HepG2 (cell line): Measurements from ENCODE around the gene LDAH. TPM values are rescaled to one million over a fixed set of nuclear protein-coding genes. Genes with fewer than 3 reads are reported as not detected.

ENCODE experiments used
- AGO1 ChIP-seq: fragments of 200-400 bp; formaldehyde crosslinking; IDR thresholded peaks from 2 replicates; pipeline ENCODE4 v1.6.1; 2017; ENCODE audit warnings: mild to moderate bottlenecking, low read depth, low read length, moderate library complexity; ENCODE audit not compliant: poor library complexity, severe bottlenecking
- ASH2L ChIP-seq: fragments of 300-600, 200-600 bp; sonication (generic); IDR thresholded peaks from 2 replicates; pipeline ENCODE4 v1.7.0; 2017; ENCODE audit warnings: low read depth, mild to moderate bottlenecking, moderate library complexity, mixed read lengths, low read length; ENCODE audit not compliant: insufficient read length
- ATF1 ChIP-seq: IDR thresholded peaks from 2 replicates; pipeline ENCODE4 v1.6.1; 2016; ENCODE audit warnings: mild to moderate bottlenecking, control low read depth
- ELF1 ChIP-seq: sonication (generic); formaldehyde crosslinking; IDR thresholded peaks from 2 replicates; pipeline ENCODE4 v1.4.0; 2020; ENCODE audit warnings: missing genetic modification reagents
- HIVEP1 ChIP-seq: sonication (generic); formaldehyde crosslinking; IDR thresholded peaks from 2 replicates; pipeline ENCODE4 v1.4.0; 2020; ENCODE audit warnings: mild to moderate bottlenecking, missing genetic modification reagents
- HNF1B ChIP-seq: sonication (generic); formaldehyde crosslinking; IDR thresholded peaks from 2 replicates; pipeline ENCODE4 v1.5.1; 2020; ENCODE audit warnings: mild to moderate bottlenecking, moderate library complexity, missing genetic modification reagents
- ISL2 ChIP-seq: sonication (generic); formaldehyde crosslinking; IDR thresholded peaks from 2 replicates; pipeline ENCODE4 v1.5.0; 2020; ENCODE audit warnings: missing genetic modification reagents
- MED1 ChIP-seq: sonication (generic); formaldehyde crosslinking; IDR thresholded peaks from 2 replicates; pipeline ENCODE4 v1.4.0; 2020; ENCODE audit warnings: missing genetic modification reagents
- MIER3 ChIP-seq: IDR thresholded peaks from 2 replicates; pipeline ENCODE4 v1.6.1; 2016; ENCODE audit warnings: missing compliant biosample characterization, borderline replicate concordance
- MTA1 ChIP-seq: sonication (generic); formaldehyde crosslinking; IDR thresholded peaks from 2 replicates; pipeline ENCODE4 v1.4.0; 2020; ENCODE audit warnings: missing genetic modification reagents, mild to moderate bottlenecking, borderline replicate concordance
- MYC ChIP-seq: sonication (generic); formaldehyde crosslinking; IDR thresholded peaks from 2 replicates; pipeline ENCODE4 v1.9.0; 2021; ENCODE audit warnings: missing genetic modification reagents, borderline replicate concordance
- NCOR1 ChIP-seq: fragments of 200-600 bp; sonication (generic); IDR thresholded peaks from 2 replicates; pipeline ENCODE4 v1.7.0; 2017; ENCODE audit warnings: antibody characterized with exemption, low read length, borderline replicate concordance
- REPIN1 ChIP-seq: sonication (generic); formaldehyde crosslinking; IDR thresholded peaks from 2 replicates; pipeline ENCODE4 v1.8.0; 2022; ENCODE audit warnings: missing genetic modification reagents, low read depth, mild to moderate bottlenecking, borderline replicate concordance
- SIX1 ChIP-seq: sonication (generic); formaldehyde crosslinking; IDR thresholded peaks from 2 replicates; pipeline ENCODE4 v1.4.0; 2020; ENCODE audit warnings: missing genetic modification reagents, borderline replicate concordance
- SRSF1 ChIP-seq: fragments of 200-400 bp; formaldehyde crosslinking; optimal IDR thresholded peaks from 2 replicates; pipeline ENCODE3; 2017; ENCODE audit warnings: mild to moderate bottlenecking, low read depth, low read length, moderate library complexity
- TBL1XR1 ChIP-seq: fragments of 150-350 bp; IDR thresholded peaks from 2 replicates; pipeline ENCODE4 v1.6.1; 2014; ENCODE audit warnings: borderline replicate concordance, low read length; ENCODE audit not compliant: partially characterized antibody
- ZBTB34 ChIP-seq: sonication (generic); formaldehyde crosslinking; IDR thresholded peaks from 2 replicates; pipeline ENCODE4 v1.8.0; 2022; ENCODE audit warnings: mild to moderate bottlenecking, missing genetic modification reagents
- ZNF317 ChIP-seq: sonication (generic); formaldehyde crosslinking; IDR thresholded peaks from 2 replicates; pipeline ENCODE4 v1.5.0; 2020; ENCODE audit warnings: mild to moderate bottlenecking, missing genetic modification reagents
- ZNF609 ChIP-seq: sonication (generic); formaldehyde crosslinking; IDR thresholded peaks from 2 replicates; pipeline ENCODE4 v1.4.0; 2020; ENCODE audit warnings: mild to moderate bottlenecking, missing genetic modification reagents, borderline replicate concordance
- ZNF775 ChIP-seq: sonication (generic); formaldehyde crosslinking; IDR thresholded peaks from 2 replicates; pipeline ENCODE4 v1.4.0; 2020; ENCODE audit warnings: missing genetic modification reagents, mild to moderate bottlenecking, moderate library complexity, borderline replicate concordance
- polyA plus RNA-seq, 8 experiments: library from polyadenylated mRNA; depleted of rRNA in 3 of 8; stranded (reverse) in 7 of 8; unstranded in 1 of 8; fragments of >200 nt; fragmentation: Illumina TruSeq in 4 of 8; extraction: Trizol in 4 of 8; gene quantifications; 2 replicates each; pipeline versions ENCODE4 v1.2.1 to v1.2.3, GENCODE V29; 2011 to 2016; ENCODE audit warnings: low read depth in 4 of 8, missing spikeins in 1 of 8, mixed read lengths in 1 of 8; ENCODE audit not compliant: insufficient read depth in 1 of 8
- total RNA-seq, 5 experiments: library from RNA; depleted of rRNA; stranded (reverse); fragments of >200 nt; fragmentation: Illumina TruSeq; extraction: Trizol; gene quantifications; 2 replicates each; pipeline ENCODE4 v1.2.3, GENCODE V29; 2016; ENCODE audit warnings: low read depth in 1 of 5
- TF ChIP-seq, protein P1 (sequence below): IDR thresholded peaks from 2 replicates; pipeline ENCODE4 v1.6.1; 2016; ENCODE audit warnings: missing compliant biosample characterization, missing genetic modification reagents, borderline replicate concordance

LDAH gene
- total and polyA plus RNA-seq, 2 of the 13 experiments (the other 11 are each of a cell fraction or from before 2014, with no cell fraction given), result 28.8 to 46.2 TPM

DNA sequence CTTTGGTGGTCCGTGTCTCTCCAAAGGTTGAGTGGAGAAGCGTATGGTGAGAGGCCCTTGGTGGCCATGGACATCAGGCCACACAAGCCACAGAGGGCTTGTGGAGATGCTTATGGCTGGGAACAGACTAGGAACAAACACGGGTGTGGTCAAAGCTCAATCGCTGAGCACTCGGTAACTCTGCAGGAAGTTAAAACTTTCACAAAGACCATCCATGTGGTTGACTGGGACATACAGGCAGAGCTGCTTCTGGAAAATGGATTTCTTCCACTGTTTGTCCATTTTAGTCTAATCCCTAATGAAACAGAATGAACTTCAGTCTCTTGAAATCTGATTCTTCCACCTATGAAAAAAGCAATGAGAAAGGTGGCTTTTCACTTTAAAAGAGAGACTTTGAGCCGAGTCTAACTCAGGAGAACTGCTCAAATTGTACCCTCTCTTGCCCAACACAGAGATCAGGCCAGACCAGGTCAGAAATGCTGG, 138.3 kb downstream of the LDAH start (continued):
- TF ChIP-seq HNF1B (CRISPR knock-in tag) (peak; percentile 59), TBL1XR1 (no peak), AGO1 (no peak), ELF1 (CRISPR knock-in tag) (0 out of 2 replicates have a peak, but pooled peaks have one; percentile 25), ATF1 (CRISPR knock-in tag) (0 out of 2 replicates have a peak, but pooled peaks have one; percentile 18), SRSF1 (no peak), ZNF317 (peak; percentile 74), REPIN1 (CRISPR knock-in tag) (peak; percentile 50), ZNF775 (peak; percentile 82; the same call in 1 of the 2 replicates), MYC (CRISPR knock-in tag) (0 out of 2 replicates have a peak, but pooled peaks have one; percentile 40), ISL2 (CRISPR knock-in tag) (peak; percentile 64; the same call in 1 of the 2 replicates), ZBTB34 (no peak), MIER3 (CRISPR knock-in tag) (no peak), MTA1 (CRISPR knock-in tag) (0 out of 2 replicates have a peak, but pooled peaks have one; percentile 26), MED1 (CRISPR knock-in tag) (peak; percentile 70), SIX1 (CRISPR knock-in tag) (peak; percentile 86), ZNF609 (0 out of 2 replicates have a peak, but pooled peaks have one; percentile 37), HIVEP1 (CRISPR knock-in tag) (0 out of 2 replicates have a peak, but pooled peaks have one; percentile 39), ASH2L (peak; percentile 22), NCOR1 (peak; percentile 94)
- TF ChIP-seq, protein P1, sequence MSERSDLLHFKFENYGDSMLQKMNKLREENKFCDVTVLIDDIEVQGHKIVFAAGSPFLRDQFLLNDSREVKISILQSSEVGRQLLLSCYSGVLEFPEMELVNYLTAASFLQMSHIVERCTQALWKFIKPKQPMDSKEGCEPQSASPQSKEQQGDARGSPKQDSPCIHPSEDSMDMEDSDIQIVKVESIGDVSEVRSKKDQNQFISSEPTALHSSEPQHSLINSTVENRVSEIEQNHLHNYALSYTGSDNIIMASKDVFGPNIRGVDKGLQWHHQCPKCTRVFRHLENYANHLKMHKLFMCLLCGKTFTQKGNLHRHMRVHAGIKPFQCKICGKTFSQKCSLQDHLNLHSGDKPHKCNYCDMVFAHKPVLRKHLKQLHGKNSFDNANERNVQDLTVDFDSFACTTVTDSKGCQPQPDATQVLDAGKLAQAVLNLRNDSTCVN (CRISPR knock-in tag), result peak; percentile 78; the same call in 1 of the 2 replicates
